GM23338 (cell line): Measurements from ENCODE around the gene YPEL4. TPM values are rescaled to one million over a fixed set of nuclear protein-coding genes. Genes with fewer than 3 reads are reported as not detected.

ENCODE experiments used
- POLR2AphosphoS5 ChIP-seq: IDR thresholded peaks from 2 replicates; pipeline ENCODE4 v1.6.1; 2016; ENCODE audit warnings: antibody characterized with exemption, low read depth
- ZNF114 ChIP-seq: fragments of 250-450 bp; sonication (Bioruptor Pico); IDR thresholded peaks from 2 replicates; pipeline ENCODE4 v1.5.0; 2020; ENCODE audit warnings: mild to moderate bottlenecking, moderate library complexity
- ZNF331 ChIP-seq: fragments of 250-450 bp; sonication (Bioruptor Pico); IDR thresholded peaks from 2 replicates; pipeline ENCODE4 v1.5.0; 2020; ENCODE audit warnings: low read depth, mild to moderate bottlenecking, moderate library complexity
- polyA plus RNA-seq: library from polyadenylated mRNA; unstranded; fragments of >200 nt; fragmentation: Nextera tagmentation; extraction: Ambion mirVana; gene quantifications from 2 replicates; pipeline ENCODE4 v1.2.1, GENCODE V29; 2016
- total RNA-seq: library from RNA; depleted of rRNA; stranded (reverse); fragments of >200 nt; shearing (Covaris generic); gene quantifications from 2 replicates; pipeline ENCODE4 v1.2.3, GENCODE V29; 2014
- TF ChIP-seq, protein P1 (sequence below): IDR thresholded peaks from one replicate; pipeline ENCODE4 v1.6.1; 2018; ENCODE audit warnings: antibody characterized with exemption; ENCODE audit not compliant: unreplicated experiment
- TF ChIP-seq, protein P2 (sequence below): fragments of 250-450 bp; sonication (Bioruptor Pico); IDR thresholded peaks from 2 replicates; pipeline ENCODE4 v1.5.0; 2020; ENCODE audit warnings: mild to moderate bottlenecking, moderate library complexity

The YPEL4 gene
- total and polyA plus RNA-seq, 2 experiments from 2014 or later = 1.1 TPM; not detected in 1

DNA sequence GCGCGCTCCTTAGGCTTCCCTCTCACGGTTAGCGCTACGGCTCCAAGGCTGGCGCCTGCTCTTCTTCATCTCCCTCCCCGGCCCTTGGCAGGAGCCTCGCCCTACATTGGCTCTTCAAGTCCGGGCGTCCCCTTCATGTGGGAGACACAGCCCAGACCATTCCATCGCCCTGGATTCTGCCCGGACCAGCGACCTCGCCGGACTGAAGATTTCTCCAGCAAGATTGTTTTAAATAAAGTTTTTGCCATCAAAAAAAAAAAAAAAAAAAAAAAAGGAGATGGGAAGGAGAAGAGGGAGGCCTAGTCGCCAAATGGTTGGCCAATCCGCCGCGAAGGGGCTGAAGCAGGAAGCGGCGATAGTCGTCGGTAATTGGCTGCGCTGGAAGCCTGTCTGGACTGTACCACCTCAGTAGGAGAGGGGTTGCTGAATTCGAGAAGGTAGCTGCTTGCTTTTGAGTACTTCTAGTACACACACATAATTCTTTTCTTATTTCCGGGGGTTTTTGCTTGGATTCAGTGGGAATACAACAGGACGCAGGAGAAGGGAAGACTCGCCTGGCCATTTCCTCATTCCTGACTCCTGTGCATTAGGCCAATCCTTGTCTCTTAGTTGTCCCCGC, 17.5 kb upstream of the YPEL4 start (continued):
- TF ChIP-seq, protein P1, sequence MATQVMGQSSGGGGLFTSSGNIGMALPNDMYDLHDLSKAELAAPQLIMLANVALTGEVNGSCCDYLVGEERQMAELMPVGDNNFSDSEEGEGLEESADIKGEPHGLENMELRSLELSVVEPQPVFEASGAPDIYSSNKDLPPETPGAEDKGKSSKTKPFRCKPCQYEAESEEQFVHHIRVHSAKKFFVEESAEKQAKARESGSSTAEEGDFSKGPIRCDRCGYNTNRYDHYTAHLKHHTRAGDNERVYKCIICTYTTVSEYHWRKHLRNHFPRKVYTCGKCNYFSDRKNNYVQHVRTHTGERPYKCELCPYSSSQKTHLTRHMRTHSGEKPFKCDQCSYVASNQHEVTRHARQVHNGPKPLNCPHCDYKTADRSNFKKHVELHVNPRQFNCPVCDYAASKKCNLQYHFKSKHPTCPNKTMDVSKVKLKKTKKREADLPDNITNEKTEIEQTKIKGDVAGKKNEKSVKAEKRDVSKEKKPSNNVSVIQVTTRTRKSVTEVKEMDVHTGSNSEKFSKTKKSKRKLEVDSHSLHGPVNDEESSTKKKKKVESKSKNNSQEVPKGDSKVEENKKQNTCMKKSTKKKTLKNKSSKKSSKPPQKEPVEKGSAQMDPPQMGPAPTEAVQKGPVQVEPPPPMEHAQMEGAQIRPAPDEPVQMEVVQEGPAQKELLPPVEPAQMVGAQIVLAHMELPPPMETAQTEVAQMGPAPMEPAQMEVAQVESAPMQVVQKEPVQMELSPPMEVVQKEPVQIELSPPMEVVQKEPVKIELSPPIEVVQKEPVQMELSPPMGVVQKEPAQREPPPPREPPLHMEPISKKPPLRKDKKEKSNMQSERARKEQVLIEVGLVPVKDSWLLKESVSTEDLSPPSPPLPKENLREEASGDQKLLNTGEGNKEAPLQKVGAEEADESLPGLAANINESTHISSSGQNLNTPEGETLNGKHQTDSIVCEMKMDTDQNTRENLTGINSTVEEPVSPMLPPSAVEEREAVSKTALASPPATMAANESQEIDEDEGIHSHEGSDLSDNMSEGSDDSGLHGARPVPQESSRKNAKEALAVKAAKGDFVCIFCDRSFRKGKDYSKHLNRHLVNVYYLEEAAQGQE = no peak
- no peak for TF ChIP-seq ZNF331 (CRISPR knock-in tag)
- no peak for TF ChIP-seq ZNF114 (CRISPR knock-in tag)
- TF ChIP-seq, protein P2, sequence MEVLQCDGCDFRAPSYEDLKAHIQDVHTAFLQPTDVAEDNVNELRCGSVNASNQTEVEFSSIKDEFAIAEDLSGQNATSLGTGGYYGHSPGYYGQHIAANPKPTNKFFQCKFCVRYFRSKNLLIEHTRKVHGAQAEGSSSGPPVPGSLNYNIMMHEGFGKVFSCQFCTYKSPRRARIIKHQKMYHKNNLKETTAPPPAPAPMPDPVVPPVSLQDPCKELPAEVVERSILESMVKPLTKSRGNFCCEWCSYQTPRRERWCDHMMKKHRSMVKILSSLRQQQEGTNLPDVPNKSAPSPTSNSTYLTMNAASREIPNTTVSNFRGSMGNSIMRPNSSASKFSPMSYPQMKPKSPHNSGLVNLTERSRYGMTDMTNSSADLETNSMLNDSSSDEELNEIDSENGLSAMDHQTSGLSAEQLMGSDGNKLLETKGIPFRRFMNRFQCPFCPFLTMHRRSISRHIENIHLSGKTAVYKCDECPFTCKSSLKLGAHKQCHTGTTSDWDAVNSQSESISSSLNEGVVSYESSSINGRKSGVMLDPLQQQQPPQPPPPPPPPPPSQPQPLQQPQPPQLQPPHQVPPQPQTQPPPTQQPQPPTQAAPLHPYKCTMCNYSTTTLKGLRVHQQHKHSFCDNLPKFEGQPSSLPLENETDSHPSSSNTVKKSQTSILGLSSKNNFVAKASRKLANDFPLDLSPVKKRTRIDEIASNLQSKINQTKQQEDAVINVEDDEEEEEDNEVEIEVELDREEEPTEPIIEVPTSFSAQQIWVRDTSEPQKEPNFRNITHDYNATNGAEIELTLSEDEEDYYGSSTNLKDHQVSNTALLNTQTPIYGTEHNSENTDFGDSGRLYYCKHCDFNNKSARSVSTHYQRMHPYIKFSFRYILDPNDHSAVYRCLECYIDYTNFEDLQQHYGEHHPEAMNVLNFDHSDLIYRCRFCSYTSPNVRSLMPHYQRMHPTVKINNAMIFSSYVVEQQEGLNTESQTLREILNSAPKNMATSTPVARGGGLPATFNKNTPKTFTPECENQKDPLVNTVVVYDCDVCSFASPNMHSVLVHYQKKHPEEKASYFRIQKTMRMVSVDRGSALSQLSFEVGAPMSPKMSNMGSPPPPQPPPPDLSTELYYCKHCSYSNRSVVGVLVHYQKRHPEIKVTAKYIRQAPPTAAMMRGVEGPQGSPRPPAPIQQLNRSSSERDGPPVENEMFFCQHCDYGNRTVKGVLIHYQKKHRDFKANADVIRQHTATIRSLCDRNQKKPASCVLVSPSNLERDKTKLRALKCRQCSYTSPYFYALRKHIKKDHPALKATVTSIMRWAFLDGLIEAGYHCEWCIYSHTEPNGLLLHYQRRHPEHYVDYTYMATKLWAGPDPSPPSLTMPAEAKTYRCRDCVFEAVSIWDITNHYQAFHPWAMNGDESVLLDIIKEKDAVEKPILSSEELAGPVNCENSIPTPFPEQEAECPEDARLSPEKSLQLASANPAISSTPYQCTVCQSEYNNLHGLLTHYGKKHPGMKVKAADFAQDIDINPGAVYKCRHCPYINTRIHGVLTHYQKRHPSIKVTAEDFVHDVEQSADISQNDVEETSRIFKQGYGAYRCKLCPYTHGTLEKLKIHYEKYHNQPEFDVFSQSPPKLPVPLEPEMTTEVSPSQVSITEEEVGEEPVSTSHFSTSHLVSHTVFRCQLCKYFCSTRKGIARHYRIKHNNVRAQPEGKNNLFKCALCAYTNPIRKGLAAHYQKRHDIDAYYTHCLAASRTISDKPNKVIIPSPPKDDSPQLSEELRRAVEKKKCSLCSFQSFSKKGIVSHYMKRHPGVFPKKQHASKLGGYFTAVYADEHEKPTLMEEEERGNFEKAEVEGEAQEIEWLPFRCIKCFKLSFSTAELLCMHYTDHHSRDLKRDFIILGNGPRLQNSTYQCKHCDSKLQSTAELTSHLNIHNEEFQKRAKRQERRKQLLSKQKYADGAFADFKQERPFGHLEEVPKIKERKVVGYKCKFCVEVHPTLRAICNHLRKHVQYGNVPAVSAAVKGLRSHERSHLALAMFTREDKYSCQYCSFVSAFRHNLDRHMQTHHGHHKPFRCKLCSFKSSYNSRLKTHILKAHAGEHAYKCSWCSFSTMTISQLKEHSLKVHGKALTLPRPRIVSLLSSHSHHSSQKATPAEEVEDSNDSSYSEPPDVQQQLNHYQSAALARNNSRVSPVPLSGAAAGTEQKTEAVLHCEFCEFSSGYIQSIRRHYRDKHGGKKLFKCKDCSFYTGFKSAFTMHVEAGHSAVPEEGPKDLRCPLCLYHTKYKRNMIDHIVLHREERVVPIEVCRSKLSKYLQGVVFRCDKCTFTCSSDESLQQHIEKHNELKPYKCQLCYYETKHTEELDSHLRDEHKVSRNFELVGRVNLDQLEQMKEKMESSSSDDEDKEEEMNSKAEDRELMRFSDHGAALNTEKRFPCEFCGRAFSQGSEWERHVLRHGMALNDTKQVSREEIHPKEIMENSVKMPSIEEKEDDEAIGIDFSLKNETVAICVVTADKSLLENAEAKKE (CRISPR knock-in tag) = no peak
- TF ChIP-seq POLR2AphosphoS5 = peak; percentile 68
